ENCODE results near the gene CYP27C1. TPM values are rescaled to one million over a fixed set of nuclear protein-coding genes. Genes with fewer than 3 reads are reported as not detected.

Gene CYP27C1
- total and polyA plus RNA-seq, 4 donors: 0.02 to 0.14 (median 0.07) TPM

- no peak overlapping the region for H3K9ac ChIP-seq (ENCODE audit: low read depth in 1 of 2, low read length in 2 of 2)
- H3K27ac ChIP-seq (ENCODE audit: low read depth in 1 of 2, low read length in 2 of 2): no peak overlapping the region
- 85% methylated on average over 2 of the region's 2 CpGs for WGBS
- H3K4me1 ChIP-seq (ENCODE audit: control insufficient read depth in 4 of 4, insufficient read depth in 4 of 4, low read length in 3 of 4): peaks cover 0 to 4% (median 0%) of the 10 kb centered on the region in 4 donors
- TF ChIP-seq, protein P1, sequence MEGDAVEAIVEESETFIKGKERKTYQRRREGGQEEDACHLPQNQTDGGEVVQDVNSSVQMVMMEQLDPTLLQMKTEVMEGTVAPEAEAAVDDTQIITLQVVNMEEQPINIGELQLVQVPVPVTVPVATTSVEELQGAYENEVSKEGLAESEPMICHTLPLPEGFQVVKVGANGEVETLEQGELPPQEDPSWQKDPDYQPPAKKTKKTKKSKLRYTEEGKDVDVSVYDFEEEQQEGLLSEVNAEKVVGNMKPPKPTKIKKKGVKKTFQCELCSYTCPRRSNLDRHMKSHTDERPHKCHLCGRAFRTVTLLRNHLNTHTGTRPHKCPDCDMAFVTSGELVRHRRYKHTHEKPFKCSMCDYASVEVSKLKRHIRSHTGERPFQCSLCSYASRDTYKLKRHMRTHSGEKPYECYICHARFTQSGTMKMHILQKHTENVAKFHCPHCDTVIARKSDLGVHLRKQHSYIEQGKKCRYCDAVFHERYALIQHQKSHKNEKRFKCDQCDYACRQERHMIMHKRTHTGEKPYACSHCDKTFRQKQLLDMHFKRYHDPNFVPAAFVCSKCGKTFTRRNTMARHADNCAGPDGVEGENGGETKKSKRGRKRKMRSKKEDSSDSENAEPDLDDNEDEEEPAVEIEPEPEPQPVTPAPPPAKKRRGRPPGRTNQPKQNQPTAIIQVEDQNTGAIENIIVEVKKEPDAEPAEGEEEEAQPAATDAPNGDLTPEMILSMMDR (IDR thresholded peaks at IDR 0.05; ENCODE audit: low read depth, low read length, missing input control): no peak
- TF ChIP-seq YY1 (IDR thresholded peaks at IDR 0.05): no peak
- no peak for TF ChIP-seq JUND (IDR thresholded peaks at IDR 0.05)
- no peak for TF ChIP-seq HNF4G (IDR thresholded peaks at IDR 0.05)
- TF ChIP-seq, protein P2, sequence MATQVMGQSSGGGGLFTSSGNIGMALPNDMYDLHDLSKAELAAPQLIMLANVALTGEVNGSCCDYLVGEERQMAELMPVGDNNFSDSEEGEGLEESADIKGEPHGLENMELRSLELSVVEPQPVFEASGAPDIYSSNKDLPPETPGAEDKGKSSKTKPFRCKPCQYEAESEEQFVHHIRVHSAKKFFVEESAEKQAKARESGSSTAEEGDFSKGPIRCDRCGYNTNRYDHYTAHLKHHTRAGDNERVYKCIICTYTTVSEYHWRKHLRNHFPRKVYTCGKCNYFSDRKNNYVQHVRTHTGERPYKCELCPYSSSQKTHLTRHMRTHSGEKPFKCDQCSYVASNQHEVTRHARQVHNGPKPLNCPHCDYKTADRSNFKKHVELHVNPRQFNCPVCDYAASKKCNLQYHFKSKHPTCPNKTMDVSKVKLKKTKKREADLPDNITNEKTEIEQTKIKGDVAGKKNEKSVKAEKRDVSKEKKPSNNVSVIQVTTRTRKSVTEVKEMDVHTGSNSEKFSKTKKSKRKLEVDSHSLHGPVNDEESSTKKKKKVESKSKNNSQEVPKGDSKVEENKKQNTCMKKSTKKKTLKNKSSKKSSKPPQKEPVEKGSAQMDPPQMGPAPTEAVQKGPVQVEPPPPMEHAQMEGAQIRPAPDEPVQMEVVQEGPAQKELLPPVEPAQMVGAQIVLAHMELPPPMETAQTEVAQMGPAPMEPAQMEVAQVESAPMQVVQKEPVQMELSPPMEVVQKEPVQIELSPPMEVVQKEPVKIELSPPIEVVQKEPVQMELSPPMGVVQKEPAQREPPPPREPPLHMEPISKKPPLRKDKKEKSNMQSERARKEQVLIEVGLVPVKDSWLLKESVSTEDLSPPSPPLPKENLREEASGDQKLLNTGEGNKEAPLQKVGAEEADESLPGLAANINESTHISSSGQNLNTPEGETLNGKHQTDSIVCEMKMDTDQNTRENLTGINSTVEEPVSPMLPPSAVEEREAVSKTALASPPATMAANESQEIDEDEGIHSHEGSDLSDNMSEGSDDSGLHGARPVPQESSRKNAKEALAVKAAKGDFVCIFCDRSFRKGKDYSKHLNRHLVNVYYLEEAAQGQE (IDR thresholded peaks at IDR 0.05): no peak
- TF ChIP-seq, protein P3, sequence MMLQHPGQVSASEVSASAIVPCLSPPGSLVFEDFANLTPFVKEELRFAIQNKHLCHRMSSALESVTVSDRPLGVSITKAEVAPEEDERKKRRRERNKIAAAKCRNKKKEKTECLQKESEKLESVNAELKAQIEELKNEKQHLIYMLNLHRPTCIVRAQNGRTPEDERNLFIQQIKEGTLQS (IDR thresholded peaks at IDR 0.05): no peak
- TF ChIP-seq SP1 (IDR thresholded peaks at IDR 0.05): no peak
- no peak for TF ChIP-seq FOXA1 (IDR thresholded peaks at IDR 0.05)
- TF ChIP-seq EGR1 (IDR thresholded peaks at IDR 0.05; ENCODE audit: low read depth in 2 of 2): no peak
- no peak for TF ChIP-seq TAF1 (conservative IDR thresholded peaks at IDR 0.05)
- no peak for TF ChIP-seq RXRA (IDR thresholded peaks at IDR 0.05)
- TF ChIP-seq GABPA (IDR thresholded peaks at IDR 0.05 in 1 of 2, conservative IDR thresholded peaks at IDR 0.05 in 1 of 2): no peak
- TF ChIP-seq, protein P4, sequence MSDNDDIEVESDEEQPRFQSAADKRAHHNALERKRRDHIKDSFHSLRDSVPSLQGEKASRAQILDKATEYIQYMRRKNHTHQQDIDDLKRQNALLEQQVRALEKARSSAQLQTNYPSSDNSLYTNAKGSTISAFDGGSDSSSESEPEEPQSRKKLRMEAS (IDR thresholded peaks at IDR 0.05): no peak
- TF ChIP-seq, protein P5, sequence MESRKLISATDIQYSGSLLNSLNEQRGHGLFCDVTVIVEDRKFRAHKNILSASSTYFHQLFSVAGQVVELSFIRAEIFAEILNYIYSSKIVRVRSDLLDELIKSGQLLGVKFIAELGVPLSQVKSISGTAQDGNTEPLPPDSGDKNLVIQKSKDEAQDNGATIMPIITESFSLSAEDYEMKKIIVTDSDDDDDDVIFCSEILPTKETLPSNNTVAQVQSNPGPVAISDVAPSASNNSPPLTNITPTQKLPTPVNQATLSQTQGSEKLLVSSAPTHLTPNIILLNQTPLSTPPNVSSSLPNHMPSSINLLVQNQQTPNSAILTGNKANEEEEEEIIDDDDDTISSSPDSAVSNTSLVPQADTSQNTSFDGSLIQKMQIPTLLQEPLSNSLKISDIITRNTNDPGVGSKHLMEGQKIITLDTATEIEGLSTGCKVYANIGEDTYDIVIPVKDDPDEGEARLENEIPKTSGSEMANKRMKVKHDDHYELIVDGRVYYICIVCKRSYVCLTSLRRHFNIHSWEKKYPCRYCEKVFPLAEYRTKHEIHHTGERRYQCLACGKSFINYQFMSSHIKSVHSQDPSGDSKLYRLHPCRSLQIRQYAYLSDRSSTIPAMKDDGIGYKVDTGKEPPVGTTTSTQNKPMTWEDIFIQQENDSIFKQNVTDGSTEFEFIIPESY (IDR thresholded peaks at IDR 0.05): no peak
- no peak for TF ChIP-seq FOXA2 (IDR thresholded peaks at IDR 0.05)
- H3K36me3 ChIP-seq (ENCODE audit: control insufficient read depth in 4 of 4, insufficient read depth in 3 of 4, low read depth in 1 of 4, low read length in 3 of 4): peaks cover 4 to 37% (median 20%) of the 10 kb centered on the region in 4 donors
- H3K27me3 ChIP-seq (ENCODE audit: control insufficient read depth in 4 of 4, insufficient read depth in 4 of 4, low read length in 3 of 4): no peaks in the 10 kb centered on the region
- no peaks in the 10 kb centered on the region for H3K9me3 ChIP-seq (ENCODE audit: control insufficient read depth in 4 of 4, low read length in 3 of 4)
- no peak overlapping the region for H3K4me3 ChIP-seq (ENCODE audit: low read depth in 1 of 3, low read length in 3 of 3)
- no peak for DNase-seq (ENCODE audit: low spot score)
Observed at GRCh38 chr2:127255146-127255545, 35.0 kb upstream of the CYP27C1 start.

DNA sequence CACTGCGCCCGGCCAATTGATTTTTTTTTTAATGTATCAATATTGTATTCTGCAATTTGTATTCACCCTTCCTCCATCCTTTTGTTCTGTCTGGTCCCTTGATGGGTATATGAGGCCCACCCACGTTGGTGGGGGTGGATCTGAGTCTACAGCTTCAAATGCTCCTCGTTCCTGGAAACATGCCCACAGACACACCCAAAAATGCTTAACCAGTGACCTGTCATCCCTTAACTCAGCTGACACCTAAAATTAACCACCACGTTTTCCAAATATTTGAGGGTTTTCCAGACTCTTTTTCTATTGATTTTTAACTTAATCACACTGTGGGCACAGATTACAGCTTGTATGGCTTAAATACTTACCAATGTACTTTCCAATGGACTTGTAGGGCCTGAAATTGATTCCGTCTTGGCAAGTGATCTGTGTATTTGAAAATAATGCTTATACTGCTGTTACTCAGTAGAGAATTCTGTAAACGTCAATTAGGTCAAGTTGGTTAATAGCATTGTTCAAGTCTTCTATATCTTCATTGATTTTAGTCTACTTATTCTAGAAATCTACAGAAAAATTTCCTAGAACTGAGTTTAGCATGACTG, 34.4 kb upstream of the CYP27C1 start:
- DNase-seq (ENCODE audit: low spot score): no peak
- H3K36me3 ChIP-seq (ENCODE audit: control insufficient read depth in 4 of 4, insufficient read depth in 3 of 4, low read depth in 1 of 4, low read length in 3 of 4): peaks cover 4 to 30% (median 14%) of the 10 kb centered on the region in 4 donors
- no peak overlapping the region for H3K9ac ChIP-seq (ENCODE audit: low read depth in 1 of 2, low read length in 2 of 2)
- no peaks in the 10 kb centered on the region for H3K9me3 ChIP-seq (ENCODE audit: control insufficient read depth in 4 of 4, low read length in 3 of 4)
- no peak overlapping the region for H3K4me3 ChIP-seq (ENCODE audit: low read depth in 1 of 3, low read length in 3 of 3)
- TF ChIP-seq FOXA2 (IDR thresholded peaks at IDR 0.05) (no peak), HNF4G (IDR thresholded peaks at IDR 0.05) (no peak), GABPA (IDR thresholded peaks at IDR 0.05 in 1 of 2, conservative IDR thresholded peaks at IDR 0.05 in 1 of 2) (no peak), SP1 (IDR thresholded peaks at IDR 0.05) (no peak), RAD21 (IDR thresholded peaks at IDR 0.05) (no peak), RXRA (IDR thresholded peaks at IDR 0.05) (no peak)
- TF ChIP-seq, protein P4 (IDR thresholded peaks at IDR 0.05): no peak
- TF ChIP-seq, protein P2 (IDR thresholded peaks at IDR 0.05): no peak
- H3K4me1 ChIP-seq (ENCODE audit: control insufficient read depth in 4 of 4, insufficient read depth in 4 of 4, low read length in 3 of 4): peaks cover 0 to 4% (median 0%) of the 10 kb centered on the region in 4 donors
- 63% methylated on average over 7 of the region's 7 CpGs for WGBS
- H3K27ac ChIP-seq (ENCODE audit: low read depth in 1 of 2, low read length in 2 of 2): no peak overlapping the region
- H3K27me3 ChIP-seq (ENCODE audit: control insufficient read depth in 4 of 4, insufficient read depth in 4 of 4, low read length in 3 of 4): no peaks in the 10 kb centered on the region

Data from liver (tissue), 9 donors.